Thymus (tissue), 11 donors: ENCODE measurements around the gene NTM. TPM values are rescaled to one million over a fixed set of nuclear protein-coding genes. Genes with fewer than 3 reads are reported as not detected.

ENCODE experiments used
- DNase-seq, 9 donors: peaks; one replicate each; pipeline ENCODE4 v3.0.0-alpha.2; 2013; ENCODE audit warnings: low spot score in 9 of 9, low read depth in 6 of 9, missing footprints in 1 of 9
- H3K27ac ChIP-seq, 2 donors: one replicate each; pipeline ENCODE4 v1.5.1; 2013; ENCODE audit warnings: control low read depth in 1 of 2, low read depth in 1 of 2, low read length in 1 of 2, mild to moderate bottlenecking in 1 of 2, moderate library complexity in 1 of 2
- H3K27me3 ChIP-seq, 2 donors: one replicate each; pipeline ENCODE4 v1.5.1; 2013; ENCODE audit warnings: low read length in 1 of 2; ENCODE audit not compliant: control insufficient read depth in 2 of 2, insufficient read depth in 1 of 2
- H3K36me3 ChIP-seq, 2 donors: one replicate each; pipeline ENCODE4 v1.5.1; 2013; ENCODE audit warnings: low read length in 1 of 2, mild to moderate bottlenecking in 1 of 2, moderate library complexity in 1 of 2; ENCODE audit not compliant: control insufficient read depth in 2 of 2, insufficient read depth in 2 of 2
- H3K4me1 ChIP-seq, 2 donors: one replicate each; pipeline ENCODE4 v1.5.1; 2013; ENCODE audit warnings: low read length in 2 of 2; ENCODE audit not compliant: control insufficient read depth in 2 of 2, insufficient read depth in 2 of 2
- H3K4me3 ChIP-seq, 2 donors: one replicate each; pipeline ENCODE4 v1.5.1; 2013; ENCODE audit warnings: low read length in 2 of 2, control low read depth in 1 of 2, mild to moderate bottlenecking in 1 of 2
- H3K9me3 ChIP-seq, 2 donors: one replicate each; pipeline ENCODE4 v1.5.1; 2013; ENCODE audit warnings: low read length in 1 of 2, mild to moderate bottlenecking in 1 of 2; ENCODE audit not compliant: control insufficient read depth in 2 of 2, insufficient read depth in 1 of 2
- WGBS: extraction: QIAGEN DNeasy Blood & Tissue Kit; methylation state at CpG from one replicate; pipeline ENCODE4 v1.1.7; 2013; 5-methylcytosine and 5-hydroxymethylcytosine counted together
- polyA plus RNA-seq: library from polyadenylated mRNA; stranded (reverse); fragments of 200-250 nt; gene quantifications from one replicate; pipeline ENCODE4 v1.2.3, GENCODE V29; 2013
- total RNA-seq: library from RNA; stranded (reverse); fragments of 120-200 nt; gene quantifications from one replicate; pipeline ENCODE4 v1.2.4, GENCODE V29; 2013
- donor health status: healthy.

The NTM gene
- total and polyA plus RNA-seq, 2 donors, result 0.18 to 0.47 TPM

- Histone ChIP-seq H3K27me3 (peaks cover 0 to 2% of the 10 kb centered on the region in 2 donors), H3K9me3 (no peaks in the 10 kb centered on the region), H3K4me1 (no peaks in the 10 kb centered on the region), H3K36me3 (no peaks in the 10 kb centered on the region), H3K27ac (no peak overlapping the region), H3K4me3 (no peak overlapping the region)
- 96% methylated on average over 2 of the region's 2 CpGs for WGBS
- DNase-seq, result no peak
These were observed 580.7 kb downstream of the NTM start for GRCh38 chr11:131951121-131951520.

- Histone ChIP-seq H3K4me1 (no peaks in the 10 kb centered on the region), H3K9me3 (no peaks in the 10 kb centered on the region), H3K27me3 (peaks cover 0 to 2% of the 10 kb centered on the region in 2 donors), H3K4me3 (no peak overlapping the region), H3K27ac (no peak overlapping the region), H3K36me3 (no peaks in the 10 kb centered on the region)
- WGBS, result 90% methylated on average over 10 of the region's 10 CpGs
- DNase-seq, result no peak
These were observed 583.7 kb downstream of the NTM start for GRCh38 chr11:131954146-131954545.

- peaks cover 0 to 2% of the 10 kb centered on the region in 2 donors for H3K27me3 ChIP-seq
- no peaks in the 10 kb centered on the region for H3K9me3 ChIP-seq
- H3K36me3 ChIP-seq, result no peaks in the 10 kb centered on the region
- H3K27ac ChIP-seq, result no peak overlapping the region
- no peak overlapping the region for H3K4me3 ChIP-seq
- H3K4me1 ChIP-seq, result no peaks in the 10 kb centered on the region
- DNase-seq, result no peak
- 63% methylated on average over 6 of the region's 6 CpGs for WGBS
These were observed 585.5 kb downstream of the NTM start for GRCh38 chr11:131955904-131956303.

GRCh38 chr11:131957201-131957600 lies 586.8 kb downstream of the NTM start:
- Histone ChIP-seq H3K27ac (no peak overlapping the region), H3K4me1 (no peaks in the 10 kb centered on the region), H3K4me3 (no peak overlapping the region), H3K27me3 (peaks cover 0 to 2% of the 10 kb centered on the region in 2 donors), H3K9me3 (no peaks in the 10 kb centered on the region), H3K36me3 (no peaks in the 10 kb centered on the region)
- 93% methylated on average over 2 of the region's 2 CpGs for WGBS
- DNase-seq, result no peak

GRCh38 chr11:131957875-131958274 lies 587.5 kb downstream of the NTM start:
- WGBS, result 91% methylated on average over 6 of the region's 6 CpGs
- peaks cover 0 to 2% of the 10 kb centered on the region in 2 donors for H3K27me3 ChIP-seq
- no peak for DNase-seq
- no peaks in the 10 kb centered on the region for H3K4me1 ChIP-seq
- H3K9me3 ChIP-seq, result no peaks in the 10 kb centered on the region
- H3K36me3 ChIP-seq, result no peaks in the 10 kb centered on the region
- no peak overlapping the region for H3K4me3 ChIP-seq
- H3K27ac ChIP-seq, result no peak overlapping the region

- 86% methylated on average over 7 of the region's 7 CpGs for WGBS
- no peaks in the 10 kb centered on the region for H3K27me3 ChIP-seq
These were observed 592.4 kb downstream of the NTM start for GRCh38 chr11:131962818-131963217.

GRCh38 chr11:131964698-131965483 lies 594.5 kb downstream of the NTM start:
- 83% methylated on average over 9 of the region's 9 CpGs for WGBS
- no peak for DNase-seq
- Histone ChIP-seq H3K27ac (no peak overlapping the region), H3K27me3 (no peaks in the 10 kb centered on the region), H3K4me3 (no peak overlapping the region), H3K36me3 (no peaks in the 10 kb centered on the region), H3K4me1 (no peaks in the 10 kb centered on the region), H3K9me3 (no peaks in the 10 kb centered on the region)

More at GRCh38 chr11:131962818-131963217, 592.4 kb downstream of the NTM start:
- no peaks in the 10 kb centered on the region for H3K36me3 ChIP-seq
- no peak for DNase-seq
- no peak overlapping the region for H3K4me3 ChIP-seq
- no peaks in the 10 kb centered on the region for H3K9me3 ChIP-seq
- H3K27ac ChIP-seq, result no peak overlapping the region
- H3K4me1 ChIP-seq, result no peaks in the 10 kb centered on the region

- H3K36me3 ChIP-seq, result no peaks in the 10 kb centered on the region
- H3K27ac ChIP-seq, result no peak overlapping the region
- no peaks in the 10 kb centered on the region for H3K27me3 ChIP-seq
- no peak overlapping the region for H3K4me3 ChIP-seq
- H3K4me1 ChIP-seq, result no peaks in the 10 kb centered on the region
- H3K9me3 ChIP-seq, result no peaks in the 10 kb centered on the region
- 84% methylated on average over 3 of the region's 3 CpGs for WGBS
- DNase-seq, result no peak
These were observed 595.1 kb downstream of the NTM start for GRCh38 chr11:131965504-131965903.

- 93% methylated on average over 2 of the region's 2 CpGs for WGBS
These were observed 596.3 kb downstream of the NTM start for GRCh38 chr11:131966667-131967066.

More at GRCh38 chr11:131966667-131967066, 596.3 kb downstream of the NTM start:
- Histone ChIP-seq H3K36me3 (no peaks in the 10 kb centered on the region), H3K4me3 (no peak overlapping the region), H3K27ac (no peak overlapping the region), H3K4me1 (no peaks in the 10 kb centered on the region), H3K9me3 (no peaks in the 10 kb centered on the region), H3K27me3 (no peaks in the 10 kb centered on the region)
- no peak for DNase-seq
